NCI-H1105 treated with DMSO at 0.1 percent for 48 hours (cell line): ENCODE data around the gene CFAP53.

Experiments
- DNase-seq: peaks from one replicate; lab custom pipeline; 2025; lab: John Stamatoyannopoulos, UW

Gene CFAP53

DNA sequence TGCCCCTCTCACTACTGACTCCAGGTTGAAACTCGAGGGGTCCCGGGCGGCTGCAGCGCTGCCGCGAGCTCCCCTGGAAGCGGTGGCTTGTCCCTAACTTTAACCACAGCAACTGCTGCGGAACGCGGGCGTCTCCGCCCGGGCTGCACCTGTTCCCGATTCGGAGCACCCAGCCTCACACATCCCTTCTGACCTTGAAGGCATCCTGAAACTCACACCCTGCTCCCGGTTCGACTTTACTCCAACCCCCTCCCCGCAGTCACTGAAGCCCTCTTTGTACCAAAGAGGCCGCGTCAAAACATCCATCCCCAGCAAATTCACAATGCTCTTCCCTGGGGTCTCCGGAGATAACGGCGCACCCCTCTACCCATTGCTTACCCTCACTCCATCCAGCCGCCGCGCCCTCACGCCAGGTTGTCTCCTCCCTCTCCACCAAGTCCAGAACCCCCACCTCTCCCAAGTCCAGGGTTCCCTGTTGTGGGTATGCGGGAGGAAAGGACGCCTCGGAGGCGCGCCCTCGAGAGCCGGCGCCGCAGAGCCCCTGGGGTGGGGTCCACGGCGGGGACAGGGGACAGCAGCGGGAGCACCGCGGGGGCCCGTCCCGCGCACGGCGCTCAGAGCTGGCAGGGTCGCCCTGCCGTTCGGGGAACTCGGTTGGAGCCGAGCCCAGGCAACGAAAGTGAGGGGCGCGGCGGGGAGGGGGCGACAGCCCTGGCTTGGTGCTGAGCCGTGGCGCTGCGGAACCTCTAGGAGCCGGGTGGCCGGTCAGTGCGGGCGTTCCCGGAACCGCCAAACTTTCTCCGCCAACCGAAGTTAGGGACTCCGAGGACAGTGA is 72.3 kb downstream of the CFAP53 start:
- no peak for DNase-seq

DNA sequence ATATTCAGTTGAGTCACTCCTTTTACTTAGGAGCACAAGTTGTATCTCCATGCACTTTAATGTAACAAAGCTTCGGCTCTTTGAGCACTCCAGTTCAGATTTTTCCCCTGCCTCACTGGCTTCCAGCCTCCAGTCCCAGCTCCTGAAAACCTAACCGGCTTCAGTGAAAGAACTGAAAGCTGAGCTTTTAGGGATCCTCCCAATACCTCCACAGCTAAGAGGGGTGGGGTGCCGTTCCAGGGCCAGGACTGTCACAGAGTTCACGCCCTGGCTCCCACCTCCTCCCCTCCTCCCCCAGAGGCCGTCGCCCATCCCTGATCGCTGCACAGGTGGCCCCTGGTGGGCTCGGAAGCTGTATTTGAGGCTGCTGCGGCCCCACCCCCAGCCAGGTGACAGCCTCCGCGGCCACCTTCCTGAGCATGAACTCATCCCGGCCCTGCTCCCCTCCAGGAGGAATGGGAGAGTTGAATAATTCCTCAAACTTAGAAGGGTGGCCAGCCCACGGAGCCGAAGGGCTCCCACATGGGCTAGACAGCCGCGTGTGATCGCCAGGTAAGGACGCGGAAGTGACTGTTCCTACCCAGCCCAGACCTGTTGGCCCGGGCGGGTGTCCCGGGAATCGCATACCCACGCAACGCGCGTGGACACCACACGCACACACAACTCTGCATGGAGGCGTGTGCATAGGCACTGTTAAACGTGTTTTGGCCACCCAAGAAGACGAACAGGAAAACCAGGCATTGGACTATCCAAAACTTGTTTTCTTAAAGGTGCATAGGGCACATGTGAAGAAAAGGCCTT is 73.1 kb downstream of the CFAP53 start:
- no peak for DNase-seq

DNA sequence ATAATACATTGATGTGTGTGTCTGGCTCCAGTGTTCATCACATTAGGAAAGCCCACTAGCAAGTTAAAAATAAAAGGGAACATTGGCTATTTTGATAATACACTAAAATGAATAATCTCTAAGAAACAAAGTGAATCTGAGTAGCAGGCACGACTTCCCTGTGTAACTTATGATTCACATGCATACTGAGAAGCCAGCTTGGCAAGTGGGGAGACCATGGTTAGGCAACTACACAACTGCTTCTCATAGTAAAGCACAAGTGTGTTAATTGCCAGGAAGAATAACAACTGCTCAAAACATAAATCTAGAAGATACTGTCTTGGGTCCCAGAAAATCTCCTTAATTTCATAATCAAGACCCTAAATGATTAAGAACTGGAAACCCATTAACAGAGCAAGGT is 75.4 kb downstream of the CFAP53 start:
- no peak for DNase-seq

DNA sequence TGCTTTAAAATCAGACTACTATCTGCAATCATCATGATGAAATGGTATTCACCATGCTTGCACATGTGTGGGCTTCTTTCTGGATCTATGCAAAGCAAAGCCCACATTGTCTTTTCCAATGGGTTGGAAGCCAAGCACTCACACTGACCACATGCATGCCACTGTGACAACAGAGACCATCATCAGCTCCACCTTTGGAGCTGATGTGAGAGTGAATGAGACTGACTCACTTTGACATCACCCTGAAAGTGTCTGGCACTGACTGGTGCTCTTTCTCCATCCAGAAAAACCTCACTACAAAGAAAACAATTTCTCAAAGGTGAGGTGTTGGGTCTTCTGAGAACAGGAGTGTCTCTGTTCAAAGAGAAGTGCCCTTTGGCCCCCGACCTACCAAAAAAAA is 76.1 kb downstream of the CFAP53 start:
- no peak for DNase-seq

DNA sequence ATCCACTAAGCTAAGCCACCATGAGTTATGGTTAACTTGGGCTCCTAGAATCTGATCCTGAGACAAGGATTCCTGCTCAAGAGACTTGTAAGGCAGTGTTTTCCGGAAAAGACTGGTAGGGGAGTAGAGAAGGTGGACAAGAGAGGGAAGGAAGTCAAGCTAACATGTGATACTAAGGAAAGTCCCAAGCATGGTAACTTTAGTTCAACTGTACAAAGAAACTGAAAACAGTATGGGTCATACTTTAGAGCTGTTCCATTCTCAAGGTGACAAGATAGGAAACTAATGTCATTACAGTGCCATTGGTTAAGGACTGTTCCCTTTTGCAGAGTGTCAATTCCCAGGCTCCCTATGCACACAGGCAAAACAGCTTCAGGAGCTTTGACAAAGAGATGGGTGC is 77.1 kb downstream of the CFAP53 start:
- no peak for DNase-seq

DNA sequence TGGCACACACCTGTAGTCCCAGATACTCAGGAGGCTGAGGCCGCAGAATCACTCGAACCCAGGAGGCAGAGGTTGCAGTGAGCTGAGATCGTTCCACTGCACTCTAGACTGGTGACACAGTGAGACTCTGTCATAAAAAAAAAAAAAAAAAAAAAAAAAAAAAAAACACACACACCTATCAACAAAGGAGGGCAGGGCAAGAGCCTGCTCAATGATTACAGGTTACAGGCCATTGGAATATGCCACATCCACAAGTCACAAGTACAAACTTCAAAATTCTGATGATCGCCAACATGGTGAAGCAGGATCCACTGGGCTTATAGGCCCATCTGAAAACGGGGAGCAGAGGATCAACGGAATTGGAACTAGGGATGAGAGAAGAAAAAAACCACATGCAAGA is 77.6 kb downstream of the CFAP53 start:
- DNase-seq: no peak

DNA sequence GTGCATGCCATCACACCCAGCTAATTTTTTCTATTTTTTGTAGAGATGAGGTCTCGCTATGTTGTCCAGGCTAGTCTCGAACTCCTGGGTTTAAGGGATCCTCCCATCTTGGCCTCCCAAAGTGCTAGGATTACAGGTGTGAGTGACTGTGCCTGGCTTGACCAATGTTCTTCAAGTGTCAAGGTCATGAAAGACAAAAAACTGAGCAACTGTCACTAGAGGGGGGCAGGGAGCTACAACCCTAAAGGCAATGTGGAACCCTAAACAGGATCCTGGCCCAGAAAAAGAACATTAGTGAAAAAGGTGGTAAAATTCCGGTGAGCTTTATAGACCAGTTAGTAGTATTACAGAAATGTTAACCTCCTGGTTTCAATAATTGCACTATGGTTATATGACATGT is 78.6 kb downstream of the CFAP53 start:
- no peak for DNase-seq

DNA sequence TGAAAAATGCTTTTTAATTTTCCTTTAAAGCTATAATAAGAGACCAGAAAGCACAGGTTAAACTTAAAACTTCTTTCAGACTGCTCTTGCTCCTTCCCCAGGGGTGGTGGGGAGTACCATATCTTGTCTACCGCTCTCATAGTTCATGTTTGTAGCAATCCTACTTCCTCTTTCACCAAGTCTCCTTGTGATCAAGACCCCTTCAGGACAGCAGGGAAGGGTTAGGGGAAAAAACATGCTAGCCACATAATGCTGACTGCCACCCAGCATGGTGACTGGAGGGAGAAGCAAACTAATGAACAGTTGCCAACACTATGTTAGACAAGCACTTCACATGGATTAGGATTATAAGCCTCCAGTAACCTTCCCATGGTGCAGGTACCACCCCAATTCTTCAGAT is 79.9 kb downstream of the CFAP53 start:
- DNase-seq: no peak

DNA sequence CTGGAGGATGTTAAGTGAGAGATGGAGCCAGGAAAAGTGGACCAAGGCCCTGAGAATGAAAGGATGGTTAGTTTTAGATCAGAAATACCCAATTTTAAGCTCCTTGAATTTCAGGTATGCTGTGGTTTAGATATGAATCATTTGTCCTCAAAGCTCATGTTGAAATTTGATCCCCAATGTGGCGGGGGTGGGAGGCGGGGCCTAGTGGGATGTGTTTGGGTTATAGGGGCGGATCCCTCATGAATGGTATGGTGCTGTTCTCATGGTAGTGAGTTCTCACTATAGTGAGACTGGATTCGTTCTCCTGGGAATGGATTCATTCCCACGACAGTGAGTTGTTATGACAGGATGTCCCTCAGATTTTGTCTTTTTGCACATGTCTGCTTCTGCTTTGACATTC is 82.7 kb downstream of the CFAP53 start:
- DNase-seq: no peak

DNA sequence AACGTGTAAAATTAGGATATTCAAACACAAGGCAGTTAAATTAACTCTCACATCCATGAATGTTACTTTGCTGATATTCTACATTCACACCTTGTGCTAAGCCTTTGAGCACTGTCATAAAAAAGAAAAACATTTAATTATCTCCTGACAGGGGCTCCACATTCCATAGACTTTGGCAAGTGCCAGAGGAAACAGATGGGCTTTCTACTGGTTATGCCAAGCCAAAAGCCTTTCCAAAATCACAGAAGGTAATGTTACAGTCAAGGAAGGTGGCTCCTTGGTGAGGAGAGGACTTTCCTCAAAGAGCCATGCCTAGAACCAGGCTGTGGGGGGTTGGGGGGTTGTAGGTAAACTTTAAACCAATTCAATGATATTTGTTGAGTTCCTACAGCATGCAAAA is 83.8 kb downstream of the CFAP53 start:
- no peak for DNase-seq

DNA sequence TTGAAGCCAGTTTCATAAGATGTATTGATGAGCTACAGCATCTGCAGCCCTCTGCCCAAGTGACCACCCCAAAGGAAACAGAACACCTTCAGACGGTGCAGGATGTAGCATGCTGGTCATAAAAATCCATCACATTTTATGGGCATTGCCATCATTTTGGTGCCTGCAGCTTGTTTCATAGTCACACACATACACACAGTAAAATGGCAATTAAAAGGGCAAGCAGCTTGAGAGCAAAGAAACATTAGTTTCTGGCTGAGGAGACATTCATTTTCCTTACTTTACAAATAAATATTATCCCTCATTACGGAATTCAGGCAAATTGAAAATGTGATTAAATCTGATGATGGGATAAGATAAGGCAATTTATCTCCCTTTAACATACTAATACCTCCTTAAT is 84.7 kb downstream of the CFAP53 start:
- no peak for DNase-seq

DNA sequence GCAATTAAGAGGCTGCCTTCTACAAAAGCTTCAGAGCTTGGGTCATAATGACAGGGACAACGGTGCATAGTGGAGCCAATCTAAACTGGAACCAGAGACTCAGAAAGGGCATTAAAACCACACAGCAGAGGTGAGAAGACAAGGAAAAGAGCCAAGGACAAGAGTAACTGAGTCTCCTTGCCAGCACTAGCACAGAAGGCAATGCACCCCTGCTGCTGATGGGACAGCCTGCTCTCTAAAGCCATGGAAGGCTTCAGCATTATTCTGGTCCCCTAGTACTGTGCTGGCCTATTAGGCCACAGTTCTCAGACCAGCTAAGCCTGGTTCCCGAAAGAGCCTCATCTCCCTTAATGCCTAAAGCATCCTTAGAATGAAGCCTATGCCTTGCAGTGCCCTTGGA is 86.8 kb downstream of the CFAP53 start:
- no peak for DNase-seq

DNA sequence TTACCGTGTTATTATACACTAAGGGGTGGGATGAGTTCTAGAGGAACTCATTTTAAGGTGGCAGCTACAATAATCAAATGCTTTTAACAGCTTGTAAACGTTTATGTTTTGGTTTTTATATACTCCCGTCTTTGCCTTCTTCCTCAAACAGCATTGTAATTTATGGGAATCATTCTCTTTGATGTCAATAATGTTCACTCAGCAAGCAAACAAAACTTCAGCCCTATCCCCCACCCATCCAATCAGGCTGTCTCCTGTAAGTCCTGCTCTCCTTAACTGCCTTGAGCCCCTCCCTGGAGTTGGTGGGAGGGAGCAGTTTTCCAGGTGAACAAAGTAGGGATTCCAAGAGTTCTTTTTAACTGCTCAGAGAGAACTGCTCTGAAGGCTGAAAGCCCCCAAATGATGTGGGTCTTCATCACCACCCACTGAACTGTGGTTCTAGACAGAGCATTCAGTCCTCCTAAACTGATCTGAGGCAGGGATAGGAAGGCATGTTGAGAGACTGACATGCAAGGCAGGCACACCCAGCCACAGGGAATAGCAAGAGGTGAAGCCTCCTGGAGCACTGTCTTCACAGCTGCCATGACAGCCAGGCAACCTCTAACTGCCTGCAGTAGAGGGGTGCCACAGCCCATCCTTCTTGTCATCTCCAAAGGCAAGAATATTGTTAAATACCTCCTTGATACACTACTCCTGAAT is 88.9 kb downstream of the CFAP53 start:
- DNase-seq: no peak
